H9 (cell line): ENCODE measurements around the gene NEGR1. TPM values are rescaled to one million over a fixed set of nuclear protein-coding genes. Genes with fewer than 3 reads are reported as not detected.

ENCODE experiments used
- DNase-seq: peaks from one replicate; pipeline ENCODE4 v3.0.0-alpha.2; 2017
- H2AFZ ChIP-seq: one replicate; pipeline ENCODE4 v1.6.1; 2013; ENCODE audit warnings: mild to moderate bottlenecking, low read length, control low read depth, moderate library complexity
- H2AK5ac ChIP-seq: 2 replicates; pipeline ENCODE4 v1.6.1; 2013; ENCODE audit warnings: low read length, control low read depth, mixed read lengths; ENCODE audit not compliant: insufficient read length
- H2BK120ac ChIP-seq: one replicate; pipeline ENCODE4 v1.6.1; 2013; ENCODE audit warnings: low read depth, mild to moderate bottlenecking, low read length, control low read depth, inconsistent platforms; ENCODE audit not compliant: poor library complexity, severe bottlenecking
- H2BK12ac ChIP-seq: 2 replicates; pipeline ENCODE4 v1.6.1; 2013; ENCODE audit warnings: low read length, control low read depth, mixed read lengths, low read depth; ENCODE audit not compliant: insufficient read length
- H2BK15ac ChIP-seq: 2 replicates; pipeline ENCODE4 v1.6.1; 2013; ENCODE audit warnings: low read depth, low read length, control low read depth
- H2BK20ac ChIP-seq: one replicate; pipeline ENCODE4 v1.6.1; 2013; ENCODE audit warnings: low read depth, mild to moderate bottlenecking, low read length, control low read depth, inconsistent platforms; ENCODE audit not compliant: poor library complexity, severe bottlenecking
- H2BK5ac ChIP-seq: 2 replicates; pipeline ENCODE4 v1.6.1; 2013; ENCODE audit warnings: low read length, control low read depth, mixed read lengths; ENCODE audit not compliant: insufficient read length
- H3K14ac ChIP-seq: 2 replicates; pipeline ENCODE4 v1.6.1; 2013; ENCODE audit warnings: low read length, control low read depth; ENCODE audit not compliant: insufficient read depth
- H3K18ac ChIP-seq: 2 replicates; pipeline ENCODE4 v1.6.1; 2013; ENCODE audit warnings: low read depth, mild to moderate bottlenecking, mixed read lengths, low read length, control low read depth; ENCODE audit not compliant: insufficient read length
- H3K23ac ChIP-seq: 2 replicates; pipeline ENCODE4 v1.6.1; 2013; ENCODE audit warnings: low read length, control low read depth, mixed read lengths, low read depth; ENCODE audit not compliant: insufficient read length
- H3K23me2 ChIP-seq: 2 replicates; pipeline ENCODE4 v1.6.1; 2013; ENCODE audit warnings: low read depth, mild to moderate bottlenecking, mixed read lengths, low read length, control low read depth; ENCODE audit not compliant: insufficient read length, poor library complexity, severe bottlenecking
- H3K27ac ChIP-seq: 2 replicates; pipeline ENCODE4 v1.5.1; 2013; ENCODE audit warnings: low read length, control low read depth, mixed read lengths, low read depth; ENCODE audit not compliant: insufficient read length
- H3K27me3 ChIP-seq: 2 replicates; pipeline ENCODE4 v1.6.1; 2013; ENCODE audit warnings: low read length, control low read depth, inconsistent platforms; ENCODE audit not compliant: insufficient read depth
- H3K4ac ChIP-seq: 2 replicates; pipeline ENCODE4 v1.6.1; 2013; ENCODE audit warnings: low read depth, mild to moderate bottlenecking, control low read depth, inconsistent platforms, low read length, moderate library complexity
- H3K4me1 ChIP-seq: 2 replicates; pipeline ENCODE4 v1.6.1; 2013; ENCODE audit warnings: low read length, control low read depth, inconsistent platforms; ENCODE audit not compliant: insufficient read depth
- H3K4me2 ChIP-seq: 2 replicates; pipeline ENCODE4 v1.6.1; 2013; ENCODE audit warnings: low read length, control low read depth, mixed read lengths; ENCODE audit not compliant: insufficient read length, insufficient read depth
- H3K56ac ChIP-seq: 2 replicates; pipeline ENCODE4 v1.6.1; 2013; ENCODE audit warnings: low read depth, mild to moderate bottlenecking, mixed read lengths, low read length, control low read depth; ENCODE audit not compliant: insufficient read length
- H3K79me1 ChIP-seq: 2 replicates; pipeline ENCODE4 v1.6.1; 2013; ENCODE audit warnings: low read depth, mild to moderate bottlenecking, moderate library complexity, low read length, control low read depth, inconsistent platforms; ENCODE audit not compliant: insufficient read depth, poor library complexity, severe bottlenecking
- H3K79me2 ChIP-seq: 2 replicates; pipeline ENCODE4 v1.6.1; 2013; ENCODE audit warnings: low read length, control low read depth, inconsistent platforms; ENCODE audit not compliant: insufficient read depth
- H3K9ac ChIP-seq: 2 replicates; pipeline ENCODE4 v1.6.1; 2013; ENCODE audit warnings: low read length, control low read depth, mixed read lengths; ENCODE audit not compliant: insufficient read length; ENCODE audit errors: extremely low read depth
- H3K9me3 ChIP-seq: one replicate; pipeline ENCODE4 v1.6.1; 2013; ENCODE audit warnings: low read depth, low read length, inconsistent platforms; ENCODE audit not compliant: control insufficient read depth
- H3T11ph ChIP-seq: one replicate; pipeline ENCODE4 v1.6.1; 2013; ENCODE audit warnings: mild to moderate bottlenecking, low read length, control low read depth, inconsistent platforms
- H4K20me1 ChIP-seq: one replicate; pipeline ENCODE4 v1.6.1; 2013; ENCODE audit not compliant: control insufficient read depth, insufficient read length, insufficient read depth
- H4K5ac ChIP-seq: 2 replicates; pipeline ENCODE4 v1.6.1; 2013; ENCODE audit warnings: low read depth, mild to moderate bottlenecking, mixed read lengths, low read length, control low read depth; ENCODE audit not compliant: insufficient read length
- H4K8ac ChIP-seq: replicated peaks from 2 replicates; pipeline ENCODE4 v1.6.1; 2013; ENCODE audit warnings: low read length, control low read depth, mixed read lengths, low read depth; ENCODE audit not compliant: insufficient read length
- H4K91ac ChIP-seq: 2 replicates; pipeline ENCODE4 v1.6.1; 2013; ENCODE audit warnings: low read depth, mild to moderate bottlenecking, moderate library complexity, mixed read lengths, low read length, control low read depth; ENCODE audit not compliant: insufficient read length
- H3K27ac Mint-ChIP-seq, 3 experiments: 2 replicates in 2 of 3; 3 replicates in 1 of 3; pipeline ENCODE4 v1.8.0; 2020 to 2021; ENCODE audit warnings: mixed read lengths in 3 of 3, mild to moderate bottlenecking in 1 of 3, moderate library complexity in 1 of 3
- H3K27me3 Mint-ChIP-seq: 2 replicates; pipeline ENCODE4 v1.8.0; 2021; ENCODE audit warnings: low read depth, mild to moderate bottlenecking, moderate library complexity, mixed read lengths
- H3K36me3 Mint-ChIP-seq, 3 experiments: 2 replicates in 2 of 3; 3 replicates in 1 of 3; pipeline ENCODE4 v1.8.0; 2020 to 2021; ENCODE audit warnings: low read depth in 3 of 3, mixed read lengths in 3 of 3; ENCODE audit not compliant: insufficient read depth in 1 of 3
- H3K4me1 Mint-ChIP-seq, 2 experiments: 2 replicates each; pipeline ENCODE4 v1.8.0; 2020; ENCODE audit warnings: mixed read lengths in 2 of 2
- H3K4me3 Mint-ChIP-seq, 2 experiments: 2 replicates in 1 of 2; 3 replicates in 1 of 2; pipeline ENCODE4 v1.8.0; 2020 to 2021; ENCODE audit warnings: mild to moderate bottlenecking in 2 of 2, mixed read lengths in 2 of 2, moderate library complexity in 1 of 2
- H3K9me3 Mint-ChIP-seq, 2 experiments: 2 replicates in 1 of 2; 3 replicates in 1 of 2; pipeline ENCODE4 v1.8.0; 2020; ENCODE audit warnings: mild to moderate bottlenecking in 2 of 2, mixed read lengths in 2 of 2, moderate library complexity in 1 of 2
- WGBS: extraction: QIAGEN DNeasy Blood & Tissue Kit; methylation state at CpG from one replicate; pipeline ENCODE4 v1.1.7; 2013; ENCODE audit warnings: missing lambda C conversion rate, low lambda C conversion rate, mixed read lengths; ENCODE audit not compliant: insufficient read length; ENCODE audit errors: extremely low coverage; 5-methylcytosine and 5-hydroxymethylcytosine counted together
- total RNA-seq: library from RNA; stranded (reverse); gene quantifications from 2 replicates; pipeline ENCODE4 v1.2.1, GENCODE V29; 2021
- TF ChIP-seq, protein P1 (sequence below): fragments of 200-600 bp; sonication (generic); conservative IDR thresholded peaks from 3 replicates; pipeline ENCODE4 v1.8.0; 2021; ENCODE audit warnings: antibody characterized with exemption, mild to moderate bottlenecking

Gene NEGR1
- total RNA-seq, 1 experiment from 2014 or later: 0.13 TPM

DNA sequence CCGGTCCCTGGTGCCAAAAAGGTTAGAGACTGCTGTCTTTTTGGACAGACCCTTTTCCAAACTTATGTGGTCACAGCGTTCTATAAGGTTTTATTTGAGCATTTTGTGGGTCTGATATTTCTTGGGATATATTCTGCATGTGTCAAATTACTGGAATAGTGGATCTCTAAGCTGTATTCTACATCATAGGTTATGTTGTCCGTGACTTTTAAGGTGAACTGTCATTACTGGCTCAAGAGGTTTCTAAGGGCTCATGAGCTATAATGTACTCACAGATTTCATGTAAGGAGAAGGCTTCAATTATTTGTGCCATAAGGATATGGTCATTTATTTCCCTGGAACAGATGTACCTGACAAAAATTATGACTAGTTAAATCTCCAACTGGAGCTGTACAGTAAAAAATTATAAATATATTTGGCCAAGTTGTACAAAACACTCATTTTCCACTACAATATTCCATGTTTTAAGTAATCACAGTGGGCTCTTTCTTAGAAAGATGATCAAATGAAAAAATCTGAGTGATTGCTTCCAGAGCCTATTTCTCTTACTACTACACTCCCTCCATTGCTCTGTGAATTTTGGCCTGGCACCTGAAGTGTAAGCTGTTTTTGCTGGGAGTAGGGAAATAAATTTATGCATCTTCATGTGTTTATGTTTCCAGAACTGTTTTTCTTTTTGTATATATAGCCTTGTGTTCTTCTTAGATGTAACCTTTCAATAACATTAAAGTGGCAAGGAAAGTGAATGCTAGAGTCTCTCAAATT, 663.4 kb downstream of the NEGR1 start:
- H3K4me3 Mint-ChIP-seq: no peak overlapping the region
- WGBS: no CpG with 5 or more reads among the region's 3 CpGs
- H2BK12ac ChIP-seq: no peak overlapping the region

More for the DNA sequence above, 663.4 kb downstream of the NEGR1 start:
- no peak overlapping the region for H2BK20ac ChIP-seq
- H3K27ac ChIP-seq: no peak overlapping the region
- TF ChIP-seq, protein P1, sequence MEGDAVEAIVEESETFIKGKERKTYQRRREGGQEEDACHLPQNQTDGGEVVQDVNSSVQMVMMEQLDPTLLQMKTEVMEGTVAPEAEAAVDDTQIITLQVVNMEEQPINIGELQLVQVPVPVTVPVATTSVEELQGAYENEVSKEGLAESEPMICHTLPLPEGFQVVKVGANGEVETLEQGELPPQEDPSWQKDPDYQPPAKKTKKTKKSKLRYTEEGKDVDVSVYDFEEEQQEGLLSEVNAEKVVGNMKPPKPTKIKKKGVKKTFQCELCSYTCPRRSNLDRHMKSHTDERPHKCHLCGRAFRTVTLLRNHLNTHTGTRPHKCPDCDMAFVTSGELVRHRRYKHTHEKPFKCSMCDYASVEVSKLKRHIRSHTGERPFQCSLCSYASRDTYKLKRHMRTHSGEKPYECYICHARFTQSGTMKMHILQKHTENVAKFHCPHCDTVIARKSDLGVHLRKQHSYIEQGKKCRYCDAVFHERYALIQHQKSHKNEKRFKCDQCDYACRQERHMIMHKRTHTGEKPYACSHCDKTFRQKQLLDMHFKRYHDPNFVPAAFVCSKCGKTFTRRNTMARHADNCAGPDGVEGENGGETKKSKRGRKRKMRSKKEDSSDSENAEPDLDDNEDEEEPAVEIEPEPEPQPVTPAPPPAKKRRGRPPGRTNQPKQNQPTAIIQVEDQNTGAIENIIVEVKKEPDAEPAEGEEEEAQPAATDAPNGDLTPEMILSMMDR: no peak
- DNase-seq: no peak
- H3K18ac ChIP-seq: no peak overlapping the region
- no peak overlapping the region for H3K14ac ChIP-seq
- H3K4me2 ChIP-seq: no peak overlapping the region
- no peak overlapping the region for H4K8ac ChIP-seq
- peaks cover 0 to 14% (median 0%) of the 10 kb centered on the region in 3 experiments; a peak in 2 of 7 replicates for H3K36me3 Mint-ChIP-seq
- no peaks in the 10 kb centered on the region for H3K79me2 ChIP-seq
- no peak overlapping the region for H2BK120ac ChIP-seq
- H2AK5ac ChIP-seq: no peak overlapping the region
- H3K23ac ChIP-seq: no peak overlapping the region
- H4K91ac ChIP-seq: no peak overlapping the region
- H3K9me3 Mint-ChIP-seq: peaks cover 6 to 7% of the 10 kb centered on the region in 2 experiments; a peak in 3 of 5 replicates
- no peak overlapping the region for H2BK15ac ChIP-seq
- no peak overlapping the region for H4K5ac ChIP-seq
- H3K4me1 ChIP-seq: no peaks in the 10 kb centered on the region
- no peak overlapping the region for H3K9ac ChIP-seq
- no peak overlapping the region for H3K56ac ChIP-seq
- no peaks in the 10 kb centered on the region for H3K79me1 ChIP-seq
- H3K9me3 ChIP-seq: no peaks in the 10 kb centered on the region
- H3T11ph ChIP-seq: no peak overlapping the region
- no peak overlapping the region for H2AFZ ChIP-seq
- H3K4me1 Mint-ChIP-seq: peaks cover 2 to 5% of the 10 kb centered on the region in 2 experiments; a peak in 2 of 4 replicates
- no peaks in the 10 kb centered on the region for H3K27me3 Mint-ChIP-seq
- H3K27me3 ChIP-seq: no peaks in the 10 kb centered on the region
- H4K20me1 ChIP-seq: no peaks in the 10 kb centered on the region
- H3K4ac ChIP-seq: no peak overlapping the region
- H2BK5ac ChIP-seq: no peak overlapping the region
- no peak overlapping the region for H3K27ac Mint-ChIP-seq
- no peaks in the 10 kb centered on the region for H3K23me2 ChIP-seq
